Activated naive CD4-positive, alpha-beta T cell treated with anti-CD3 and anti-CD28 coated beads for 36 hours (primary cell): ENCODE measurements around the gene ZNF444. TPM values are rescaled to one million over a fixed set of nuclear protein-coding genes. Genes with fewer than 3 reads are reported as not detected.
"Not testable (repeated sequence)": the region's sequence is repeated elsewhere in the genome, so short reads cannot be mapped to it uniquely, and the experiment has no call there.

Source experiments
- CTCF ChIA-PET: fragments of 350-600 bp; sonication (Branson Sonifier 250); formaldehyde crosslinking; loops from one replicate; lab custom pipeline; 2021; ENCODE audit warnings: antibody characterized with exemption; lab: Charles Lee
- DNase-seq: peaks from one replicate; pipeline ENCODE4 v3.0.0-alpha.2; 2020
- H3K27ac Mint-ChIP-seq: one replicate; pipeline ENCODE4 v1.8.0; 2021; ENCODE audit warnings: mild to moderate bottlenecking, mixed read lengths
- H3K27me3 Mint-ChIP-seq: one replicate; pipeline ENCODE4 v1.8.0; 2021; ENCODE audit warnings: low read depth, mixed read lengths
- H3K36me3 Mint-ChIP-seq: one replicate; pipeline ENCODE4 v1.8.0; 2021; ENCODE audit warnings: low read depth, mixed read lengths
- H3K4me1 Mint-ChIP-seq: one replicate; pipeline ENCODE4 v1.8.0; 2021; ENCODE audit warnings: low read depth, mixed read lengths
- H3K4me3 Mint-ChIP-seq: one replicate; pipeline ENCODE4 v1.8.0; 2021; ENCODE audit warnings: mild to moderate bottlenecking, moderate library complexity, mixed read lengths
- H3K9me3 Mint-ChIP-seq: one replicate; pipeline ENCODE4 v1.8.0; 2021; ENCODE audit warnings: mixed read lengths
- intact Hi-C: fragments of 100-400 bp; cut with micrococcal nuclease; formaldehyde crosslinking; loops from one replicate; pipeline ENCODE4 v1.15.1; 2023
- total RNA-seq, 2 experiments: library from RNA; stranded (reverse); gene quantifications; one replicate each; pipeline ENCODE4 v1.2.3, GENCODE V29; 2021

The ZNF444 gene
- 10 to 100 TPM; 17.8 to 21.4 TPM for total RNA-seq

DNA sequence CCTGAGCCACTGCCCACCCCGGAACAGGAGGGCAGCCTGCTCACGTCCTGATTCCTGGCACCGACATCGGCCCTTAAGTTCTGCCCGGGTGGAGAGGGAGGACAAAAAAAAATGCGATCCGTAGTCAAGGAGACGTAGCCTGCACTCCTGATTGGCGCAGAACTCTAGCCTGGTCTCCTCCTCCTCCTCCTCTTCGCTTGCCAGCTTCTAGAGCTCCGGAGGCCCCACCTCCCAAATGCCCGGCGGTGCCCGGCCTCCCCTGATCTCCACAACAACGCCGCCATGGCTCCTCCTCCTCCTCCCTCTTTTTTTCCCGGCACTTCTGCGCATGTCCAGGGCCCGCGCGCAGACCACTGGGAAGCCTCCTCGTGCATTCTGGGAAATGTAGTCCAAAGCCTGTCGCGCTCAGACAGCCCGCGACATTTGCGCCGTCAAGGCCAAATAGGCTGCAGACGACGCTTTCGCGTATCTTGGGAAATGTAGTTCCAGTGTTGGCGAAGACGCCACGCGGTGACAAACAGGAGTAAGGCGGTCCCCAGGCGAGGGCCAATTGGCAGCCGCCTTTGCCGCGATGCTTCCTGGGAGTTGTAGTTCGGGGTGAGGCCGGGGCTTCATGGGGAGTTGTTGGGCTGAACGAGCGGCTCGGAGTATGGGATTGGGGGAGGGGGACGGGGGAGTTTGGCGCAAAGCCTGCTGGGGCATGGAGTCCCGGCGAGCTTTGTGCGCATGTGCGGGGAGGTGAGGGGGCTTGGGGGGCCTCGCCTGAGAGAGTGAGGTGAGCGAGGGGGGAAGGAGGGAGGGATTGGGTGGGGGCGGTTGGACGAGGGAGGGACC lies at the start of gene ZNF444:
TSS of gene ZNF444 (plus strand) at position 705 of the 834 bp plus-strand sequence. CDS start 5,625 bp downstream, outside the sequence.
- peak; percentile 99 for DNase-seq
- intact Hi-C loops = loop anchor here (1.0 to 2.0 kb wide), 5 partner anchors 19 to 541 kb away; partner anchors contain the start of genes FIZ1, U2AF2, ZNF787 and ZSCAN5A
- H3K9me3 Mint-ChIP-seq = no peaks in the 10 kb centered on the region
- H3K4me3 Mint-ChIP-seq = peak within 1 kb of the TSS; percentile 97
- H3K27me3 Mint-ChIP-seq = no peaks in the 10 kb centered on the region
- H3K4me1 Mint-ChIP-seq = peaks cover 35% of the 10 kb centered on the region
- H3K27ac Mint-ChIP-seq = peak within 1 kb of the TSS; percentile 95
- CTCF ChIA-PET = interaction anchor here (0.6 to 1.0 kb wide), 3 partner anchors 33 to 431 kb away, joined by 3 to 4 read pairs (median 3); no protein-coding TSS in a partner anchor
- H3K36me3 Mint-ChIP-seq = peaks cover 1% of the 10 kb centered on the region

DNA sequence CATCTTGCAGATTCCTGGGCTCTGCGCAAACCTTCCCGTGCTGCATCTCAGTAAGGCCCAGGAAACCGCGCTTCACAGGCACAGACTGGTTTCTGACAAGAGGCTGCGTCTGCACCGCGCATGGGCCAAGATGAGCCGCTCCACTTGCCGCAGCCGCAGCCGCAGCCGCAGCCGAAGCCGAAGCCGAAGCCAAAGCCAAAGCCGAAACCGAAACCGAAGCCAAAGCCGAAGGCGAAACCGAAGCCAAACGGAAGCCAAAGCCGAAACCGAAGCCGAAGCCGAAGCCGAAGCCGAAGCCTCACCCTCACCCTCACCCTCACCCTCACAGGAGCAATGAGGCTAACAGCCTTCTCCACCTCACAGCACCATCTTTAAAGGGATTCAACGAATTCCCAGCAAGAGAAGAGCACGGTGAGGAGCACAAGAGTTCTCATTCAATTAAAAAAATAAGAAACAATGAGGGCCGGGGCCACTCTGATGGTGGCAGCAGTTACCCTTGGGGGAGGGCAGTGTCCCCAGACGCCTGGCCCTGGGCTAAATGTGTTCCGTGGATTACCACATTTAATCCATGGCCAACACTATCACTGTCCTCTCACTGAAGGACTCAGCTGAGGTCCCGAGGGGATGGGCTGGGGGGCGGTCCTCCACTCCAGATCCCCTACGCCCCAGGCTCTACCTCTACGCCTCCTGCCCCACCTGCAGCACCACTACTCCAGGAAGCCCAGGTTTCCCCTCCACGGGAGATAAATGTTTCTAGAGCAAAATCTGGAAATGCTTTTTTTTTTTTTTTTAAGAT lies 49.1 kb upstream of the ZNF444 start:
- CTCF ChIA-PET = no interaction called here
- H3K27me3 Mint-ChIP-seq = no peaks in the 10 kb centered on the region
- DNase-seq = no peak
- intact Hi-C loops = no loop called here
- no peak overlapping the region for H3K4me3 Mint-ChIP-seq
- no peak overlapping the region for H3K27ac Mint-ChIP-seq
- peaks cover 36% of the 10 kb centered on the region for H3K36me3 Mint-ChIP-seq
- peaks cover 8% of the 10 kb centered on the region for H3K4me1 Mint-ChIP-seq
- peaks cover 5% of the 10 kb centered on the region for H3K9me3 Mint-ChIP-seq

DNA sequence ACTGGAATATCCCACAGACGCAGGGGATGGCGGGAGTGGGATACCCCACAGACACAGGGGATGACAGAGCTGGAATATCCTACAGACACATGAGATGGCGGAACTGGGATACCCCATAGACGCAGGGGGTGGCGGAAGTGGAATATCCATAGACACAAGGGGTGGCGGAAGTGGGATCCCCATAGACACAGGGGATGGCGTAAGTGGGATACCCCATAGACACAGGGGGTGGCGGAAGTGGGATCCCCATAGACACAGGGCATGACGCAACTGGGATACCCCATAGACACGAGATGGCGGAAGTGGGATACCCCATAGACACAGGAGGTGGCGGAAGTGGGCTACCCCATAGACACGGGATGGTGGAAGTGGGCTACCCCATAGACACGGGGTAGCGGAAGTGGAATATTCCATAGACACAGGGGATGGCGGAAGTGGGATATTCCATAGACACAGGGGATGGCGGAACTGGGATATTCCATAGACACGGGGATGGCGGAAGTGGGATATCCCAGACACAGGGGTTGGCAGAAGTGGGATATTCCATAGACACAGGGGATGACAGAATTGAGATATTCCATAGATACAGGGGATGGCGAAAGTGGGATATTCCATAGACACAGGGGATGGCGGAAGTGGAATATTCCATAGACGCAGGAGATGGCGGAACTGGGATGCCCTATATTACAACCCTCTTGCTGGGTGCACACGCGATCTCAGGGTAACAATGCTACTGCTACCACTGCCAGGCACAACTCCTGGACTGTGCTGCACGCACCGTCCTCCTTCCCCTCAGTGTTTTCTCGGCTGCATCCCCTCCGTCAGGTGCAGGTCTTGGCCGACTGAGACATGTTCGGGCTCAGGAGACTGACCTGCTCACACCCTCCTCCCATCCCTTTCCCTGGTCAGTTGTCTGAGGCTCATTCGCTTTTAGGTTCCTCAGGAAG lies 48.1 kb upstream of the ZNF444 start:
- peaks cover 8% of the 10 kb centered on the region for H3K4me1 Mint-ChIP-seq
- H3K27me3 Mint-ChIP-seq = no peaks in the 10 kb centered on the region
- intact Hi-C loops = no loop called here
- no peak for DNase-seq
- no peak overlapping the region for H3K27ac Mint-ChIP-seq
- no peak overlapping the region for H3K4me3 Mint-ChIP-seq
- H3K36me3 Mint-ChIP-seq = peaks cover 33% of the 10 kb centered on the region
- CTCF ChIA-PET = no interaction called here
- H3K9me3 Mint-ChIP-seq = peaks cover 5% of the 10 kb centered on the region

DNA sequence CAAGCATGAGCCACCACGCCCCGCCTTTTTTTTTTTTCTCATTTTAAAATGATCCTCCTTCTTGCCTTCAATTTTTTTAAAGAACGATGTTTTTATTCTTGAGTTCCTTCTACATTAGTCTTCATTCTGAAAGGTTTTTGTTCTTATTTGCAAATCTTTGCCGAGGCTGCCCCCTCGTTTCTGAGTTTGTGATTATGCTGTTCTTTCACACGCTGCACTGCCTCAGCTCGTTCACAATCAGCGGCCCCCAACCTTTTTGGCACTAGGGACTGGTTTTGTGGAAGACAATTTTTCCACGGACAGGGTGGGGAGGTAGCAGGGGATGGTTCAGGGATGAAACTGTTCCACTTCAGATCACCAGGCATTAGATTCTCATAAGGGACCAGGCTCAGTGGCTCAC lies 46.6 kb upstream of the ZNF444 start:
- Mint-ChIP-seq H3K36me3 (peaks cover 31% of the 10 kb centered on the region), H3K27me3 (no peaks in the 10 kb centered on the region), H3K27ac (no peak overlapping the region), H3K4me3 (no peak overlapping the region), H3K4me1 (peaks cover 8% of the 10 kb centered on the region), H3K9me3 (peaks cover 5% of the 10 kb centered on the region)
- no peak for DNase-seq
- intact Hi-C loops = no loop called here
- CTCF ChIA-PET = no interaction called here

DNA sequence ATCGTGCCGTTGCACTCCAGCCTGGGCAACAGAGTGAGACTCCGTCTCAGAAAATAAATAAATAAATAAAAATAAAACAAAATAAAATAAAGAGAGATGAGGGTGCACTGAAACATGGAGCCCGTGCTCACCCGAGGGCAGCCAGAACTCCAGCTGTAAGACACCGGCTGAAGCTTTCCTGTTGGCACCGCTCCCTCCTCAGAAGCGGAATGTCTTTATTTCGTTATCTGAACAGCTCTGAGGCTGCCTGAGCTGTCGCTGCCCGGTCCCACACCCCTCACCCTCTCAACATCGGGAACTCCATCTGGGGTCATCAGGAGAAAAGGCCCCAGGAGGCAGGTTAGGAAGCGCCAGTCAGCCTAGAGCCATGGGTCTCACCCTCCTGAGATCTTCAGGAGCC lies 44.4 kb upstream of the ZNF444 start:
- H3K27ac Mint-ChIP-seq = no peak overlapping the region
- no peaks in the 10 kb centered on the region for H3K27me3 Mint-ChIP-seq
- peaks cover 5% of the 10 kb centered on the region for H3K9me3 Mint-ChIP-seq
- DNase-seq = no peak
- H3K4me3 Mint-ChIP-seq = no peak overlapping the region
- H3K36me3 Mint-ChIP-seq = peaks cover 25% of the 10 kb centered on the region
- peaks cover 8% of the 10 kb centered on the region for H3K4me1 Mint-ChIP-seq
- intact Hi-C loops = no loop called here
- CTCF ChIA-PET = interaction anchor here (1.9 kb wide), 1 partner anchor 8 kb away, joined by 9 read pairs; no protein-coding TSS in a partner anchor

DNA sequence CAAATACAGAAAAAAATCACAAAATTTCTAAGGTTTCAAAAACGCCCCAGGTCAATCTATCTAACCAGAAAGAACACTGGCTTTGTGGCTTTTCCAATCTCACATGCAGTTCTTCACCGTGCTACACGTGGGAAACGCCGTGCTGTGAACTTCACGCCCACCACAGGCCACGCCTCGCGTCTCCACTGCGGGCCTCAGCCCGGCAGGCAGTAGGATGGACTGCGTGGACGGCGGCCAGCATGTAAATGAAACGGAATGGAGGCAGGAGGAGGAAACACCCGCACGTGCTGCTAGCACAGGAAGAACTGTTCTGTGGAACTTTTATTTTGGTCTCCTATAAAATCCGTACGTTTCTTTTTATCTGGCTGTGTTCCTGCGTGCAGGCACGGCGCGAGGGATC lies 43.8 kb upstream of the ZNF444 start:
- Mint-ChIP-seq H3K9me3 (peaks cover 5% of the 10 kb centered on the region), H3K4me3 (no peak overlapping the region), H3K36me3 (peaks cover 25% of the 10 kb centered on the region), H3K27me3 (no peaks in the 10 kb centered on the region), H3K4me1 (peaks cover 6% of the 10 kb centered on the region), H3K27ac (no peak overlapping the region)
- CTCF ChIA-PET = no interaction called here
- intact Hi-C loops = no loop called here
- no peak for DNase-seq

DNA sequence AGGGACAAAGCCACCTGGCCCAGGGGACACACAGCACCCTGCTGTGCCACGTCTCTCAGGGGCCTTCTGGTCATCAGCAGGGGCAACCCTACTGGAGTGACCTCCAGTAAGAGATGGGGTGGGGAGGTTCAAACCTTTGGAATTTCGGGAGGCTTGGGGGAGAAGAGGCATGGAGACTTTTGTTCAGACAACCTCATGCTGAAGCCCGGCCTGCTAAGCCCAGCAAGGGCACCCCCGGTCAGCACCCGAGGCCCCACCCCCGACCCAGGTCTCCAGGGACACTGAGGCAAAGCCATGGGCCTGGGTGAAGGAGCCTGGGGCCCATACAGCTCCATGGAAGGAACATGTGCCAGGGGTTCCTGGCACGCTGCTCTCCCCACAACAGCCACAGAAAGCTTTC lies 43.3 kb upstream of the ZNF444 start:
- H3K27me3 Mint-ChIP-seq = no peaks in the 10 kb centered on the region
- peaks cover 3% of the 10 kb centered on the region for H3K9me3 Mint-ChIP-seq
- H3K4me1 Mint-ChIP-seq = peaks cover 6% of the 10 kb centered on the region
- H3K27ac Mint-ChIP-seq = no peak overlapping the region
- no peak overlapping the region for H3K4me3 Mint-ChIP-seq
- no peak for DNase-seq
- intact Hi-C loops = no loop called here
- H3K36me3 Mint-ChIP-seq = peaks cover 23% of the 10 kb centered on the region
- CTCF ChIA-PET = no interaction called here

DNA sequence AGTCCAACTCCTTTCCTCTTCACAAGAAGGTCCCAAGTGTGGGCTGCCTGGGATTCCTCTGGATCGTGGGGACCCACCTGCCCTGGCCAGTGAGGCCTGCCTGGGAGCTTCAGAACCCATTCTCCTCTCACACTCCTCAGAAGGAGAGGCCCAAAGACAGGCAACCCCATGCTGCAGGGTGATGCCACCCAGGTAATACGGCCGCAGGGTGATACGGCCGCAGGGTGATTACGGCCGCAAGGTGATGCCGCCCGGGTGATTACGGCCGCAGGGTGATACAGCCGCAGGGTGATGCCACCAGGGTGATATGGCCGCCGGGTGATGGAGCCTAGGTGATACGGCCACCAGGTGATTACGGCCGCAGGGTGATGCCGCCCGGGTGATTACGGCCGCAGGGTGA lies 42.9 kb upstream of the ZNF444 start:
- H3K4me3 Mint-ChIP-seq, H3K27me3 Mint-ChIP-seq, DNase-seq, CTCF ChIA-PET, H3K4me1 Mint-ChIP-seq, H3K27ac Mint-ChIP-seq, H3K9me3 Mint-ChIP-seq, intact Hi-C loops: not testable (repeated sequence)
- peaks cover 19% of the 10 kb centered on the region for H3K36me3 Mint-ChIP-seq

DNA sequence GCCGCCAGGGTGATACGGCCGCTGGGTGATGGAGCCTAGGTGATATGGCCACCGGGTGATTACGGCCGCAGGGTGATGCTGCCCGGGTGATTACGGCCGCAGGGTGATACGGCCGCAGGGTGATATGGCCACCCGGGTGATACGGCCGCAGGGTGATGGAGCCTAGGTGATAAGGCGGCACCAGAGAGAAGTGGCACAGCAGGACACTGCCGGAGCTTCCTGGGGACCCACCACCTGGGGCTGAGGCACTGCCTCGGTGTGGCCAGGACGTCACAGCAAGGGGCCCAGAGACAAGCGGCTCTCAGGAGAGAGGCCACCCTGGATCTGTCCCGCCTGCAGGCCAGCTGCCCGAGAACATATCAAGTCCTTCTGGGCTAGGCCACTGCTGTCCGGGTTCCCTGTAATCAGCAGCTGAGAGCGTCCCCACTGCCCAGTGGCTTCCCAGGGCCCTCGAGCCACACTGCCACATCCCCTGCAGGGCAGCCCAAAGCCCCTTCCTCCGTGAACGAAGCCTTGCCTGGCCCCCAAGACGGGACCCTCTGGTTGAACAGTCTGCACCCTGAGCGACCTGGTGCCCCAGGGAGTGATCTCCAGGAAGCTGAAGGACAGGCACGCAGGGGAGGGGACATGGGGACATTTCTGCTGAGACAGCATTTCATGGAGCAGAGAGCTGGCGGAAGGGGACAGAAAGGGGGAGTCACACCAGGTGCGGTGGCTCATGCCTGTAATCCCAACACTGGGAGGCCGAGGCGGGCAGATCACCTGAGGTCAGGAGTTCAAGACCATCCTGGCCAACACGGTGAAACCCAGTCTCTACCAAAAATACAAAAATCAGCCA lies 42.1 kb upstream of the ZNF444 start:
- peaks cover 16% of the 10 kb centered on the region for H3K36me3 Mint-ChIP-seq
- H3K27me3 Mint-ChIP-seq = no peaks in the 10 kb centered on the region
- DNase-seq = no peak
- no peaks in the 10 kb centered on the region for H3K9me3 Mint-ChIP-seq
- intact Hi-C loops = no loop called here
- no peak overlapping the region for H3K4me3 Mint-ChIP-seq
- no peak overlapping the region for H3K27ac Mint-ChIP-seq
- no peaks in the 10 kb centered on the region for H3K4me1 Mint-ChIP-seq
- CTCF ChIA-PET = no interaction called here

DNA sequence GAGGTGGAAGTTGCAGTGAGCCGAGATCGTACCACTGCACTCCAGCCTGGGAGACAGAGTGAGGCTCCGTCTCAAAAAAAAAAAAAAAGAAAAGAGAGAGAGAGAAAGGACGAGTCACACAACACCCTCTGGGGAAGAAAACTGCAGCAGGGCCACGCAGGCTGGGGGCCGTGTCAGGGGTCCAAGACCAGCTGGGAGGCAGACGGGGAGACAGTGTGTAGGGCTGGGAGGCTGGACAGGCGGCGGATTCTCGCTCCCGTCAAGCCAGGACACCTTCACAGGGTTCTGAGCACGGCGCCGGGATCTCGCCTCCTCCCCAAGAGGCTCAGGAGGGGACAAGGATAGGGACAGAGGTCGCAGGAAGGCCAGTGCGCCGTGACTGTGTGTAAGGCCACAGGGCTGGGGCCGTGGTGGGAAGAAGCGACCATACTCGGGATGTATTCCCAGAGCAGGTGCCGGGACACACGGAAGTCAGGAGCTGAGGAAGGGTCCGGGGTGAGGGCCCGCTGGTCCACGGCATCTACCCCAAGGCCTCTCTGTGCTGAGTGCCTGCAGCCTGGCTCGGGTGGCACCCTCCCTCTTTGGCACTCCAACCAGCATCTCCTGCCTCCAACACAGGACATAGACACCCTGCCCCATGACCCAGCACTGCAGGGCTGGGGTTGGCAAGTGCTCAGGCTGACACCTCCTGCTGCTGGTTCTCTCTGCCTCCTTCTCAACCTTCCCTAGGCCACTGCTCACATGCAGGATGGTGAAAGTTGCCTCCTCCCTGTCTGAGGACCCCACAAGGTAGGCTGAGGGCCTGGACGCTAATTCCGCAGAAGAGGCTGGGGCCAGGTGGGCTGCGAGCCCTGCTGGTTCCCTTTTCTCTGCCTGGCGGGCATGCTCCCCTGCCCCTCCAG lies 41.2 kb upstream of the ZNF444 start:
- H3K36me3 Mint-ChIP-seq = peaks cover 10% of the 10 kb centered on the region
- no peaks in the 10 kb centered on the region for H3K9me3 Mint-ChIP-seq
- CTCF ChIA-PET = no interaction called here
- intact Hi-C loops = no loop called here
- H3K27me3 Mint-ChIP-seq = no peaks in the 10 kb centered on the region
- peaks cover 4% of the 10 kb centered on the region for H3K4me1 Mint-ChIP-seq
- DNase-seq = no peak
- no peak overlapping the region for H3K4me3 Mint-ChIP-seq
- H3K27ac Mint-ChIP-seq = no peak overlapping the region
